Vagina (tissue), 2 donors: ENCODE data around the gene DPYD.

Experiments used
- POLR2AphosphoS5 ChIP-seq, 2 donors: sonication (generic); formaldehyde crosslinking; IDR thresholded peaks; one replicate each; pipeline ENCODE4 v1.9.0; 2017; ENCODE audit warnings: antibody characterized with exemption in 2 of 2, mild to moderate bottlenecking in 2 of 2, low read depth in 1 of 2; ENCODE audit not compliant: insufficient read depth in 1 of 2
- TF ChIP-seq, protein P1 (sequence below), 3 experiments: fragments of 450-650 bp in 2 of 3; fragments of 200-600 bp in 1 of 3; sonication (generic) in 1 of 3; IDR thresholded peaks; one replicate each; pipeline ENCODE4 v1.5.1; 2017 to 2019; ENCODE audit warnings: antibody characterized with exemption in 3 of 3, mild to moderate bottlenecking in 2 of 3, moderate library complexity in 2 of 3

DNA sequence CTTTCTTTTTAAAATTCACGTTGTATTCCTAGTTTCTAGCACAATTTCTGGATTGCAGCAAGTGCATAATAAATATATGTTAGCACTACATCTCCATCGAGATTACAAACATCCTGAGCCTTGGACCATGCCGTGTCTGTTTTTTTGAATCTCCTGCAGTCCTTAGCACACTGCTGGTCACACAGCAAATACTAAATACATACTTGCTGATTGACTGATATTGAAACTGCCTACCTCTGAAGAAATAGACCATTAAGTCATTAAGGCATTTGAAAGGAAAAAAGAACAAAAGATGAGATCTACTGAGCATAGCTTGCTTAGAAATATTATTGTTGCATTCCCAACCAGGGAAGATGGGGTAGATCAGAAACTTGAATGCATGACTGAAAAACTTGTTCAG is 830.1 kb downstream of the DPYD start:
- no peak for TF ChIP-seq POLR2AphosphoS5 (IDR thresholded peaks at IDR 0.05; ENCODE audit: insufficient read depth in 1 of 2, low read depth in 1 of 2)
- TF ChIP-seq, protein P1, sequence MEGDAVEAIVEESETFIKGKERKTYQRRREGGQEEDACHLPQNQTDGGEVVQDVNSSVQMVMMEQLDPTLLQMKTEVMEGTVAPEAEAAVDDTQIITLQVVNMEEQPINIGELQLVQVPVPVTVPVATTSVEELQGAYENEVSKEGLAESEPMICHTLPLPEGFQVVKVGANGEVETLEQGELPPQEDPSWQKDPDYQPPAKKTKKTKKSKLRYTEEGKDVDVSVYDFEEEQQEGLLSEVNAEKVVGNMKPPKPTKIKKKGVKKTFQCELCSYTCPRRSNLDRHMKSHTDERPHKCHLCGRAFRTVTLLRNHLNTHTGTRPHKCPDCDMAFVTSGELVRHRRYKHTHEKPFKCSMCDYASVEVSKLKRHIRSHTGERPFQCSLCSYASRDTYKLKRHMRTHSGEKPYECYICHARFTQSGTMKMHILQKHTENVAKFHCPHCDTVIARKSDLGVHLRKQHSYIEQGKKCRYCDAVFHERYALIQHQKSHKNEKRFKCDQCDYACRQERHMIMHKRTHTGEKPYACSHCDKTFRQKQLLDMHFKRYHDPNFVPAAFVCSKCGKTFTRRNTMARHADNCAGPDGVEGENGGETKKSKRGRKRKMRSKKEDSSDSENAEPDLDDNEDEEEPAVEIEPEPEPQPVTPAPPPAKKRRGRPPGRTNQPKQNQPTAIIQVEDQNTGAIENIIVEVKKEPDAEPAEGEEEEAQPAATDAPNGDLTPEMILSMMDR (IDR thresholded peaks at IDR 0.05) = no peak
